GM18907 (cell line): ENCODE results near the gene SUN5.
"Not testable (repeated sequence)": the region's sequence is repeated elsewhere in the genome, so short reads cannot be mapped to it uniquely, and the experiment has no call there.

Source experiments
- ATAC-seq: cut with Tn5 transposase; IDR thresholded peaks from one replicate; pipeline ENCODE4 v1.9.1; 2021; ENCODE audit warnings: mild to moderate bottlenecking, moderate library complexity; ENCODE audit not compliant: unreplicated experiment

SUN5 gene

DNA sequence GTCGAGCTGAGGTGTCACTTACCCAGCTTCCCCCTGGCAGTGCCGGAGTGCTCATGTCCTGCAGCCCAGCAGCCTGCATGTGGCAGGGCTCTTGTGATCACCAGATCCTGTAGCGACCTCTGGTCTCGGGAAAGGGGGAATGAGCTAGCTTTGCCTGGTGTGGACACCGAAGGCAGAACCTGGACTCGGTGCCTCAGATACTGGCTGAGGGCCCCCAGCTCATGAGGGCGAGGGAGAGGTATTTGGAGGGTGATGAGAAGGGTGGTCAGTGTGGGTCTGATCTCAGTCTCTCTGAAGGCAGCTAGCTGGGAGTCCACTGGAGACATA lies 26.3 kb downstream of the SUN5 start:
- no peak for ATAC-seq

DNA sequence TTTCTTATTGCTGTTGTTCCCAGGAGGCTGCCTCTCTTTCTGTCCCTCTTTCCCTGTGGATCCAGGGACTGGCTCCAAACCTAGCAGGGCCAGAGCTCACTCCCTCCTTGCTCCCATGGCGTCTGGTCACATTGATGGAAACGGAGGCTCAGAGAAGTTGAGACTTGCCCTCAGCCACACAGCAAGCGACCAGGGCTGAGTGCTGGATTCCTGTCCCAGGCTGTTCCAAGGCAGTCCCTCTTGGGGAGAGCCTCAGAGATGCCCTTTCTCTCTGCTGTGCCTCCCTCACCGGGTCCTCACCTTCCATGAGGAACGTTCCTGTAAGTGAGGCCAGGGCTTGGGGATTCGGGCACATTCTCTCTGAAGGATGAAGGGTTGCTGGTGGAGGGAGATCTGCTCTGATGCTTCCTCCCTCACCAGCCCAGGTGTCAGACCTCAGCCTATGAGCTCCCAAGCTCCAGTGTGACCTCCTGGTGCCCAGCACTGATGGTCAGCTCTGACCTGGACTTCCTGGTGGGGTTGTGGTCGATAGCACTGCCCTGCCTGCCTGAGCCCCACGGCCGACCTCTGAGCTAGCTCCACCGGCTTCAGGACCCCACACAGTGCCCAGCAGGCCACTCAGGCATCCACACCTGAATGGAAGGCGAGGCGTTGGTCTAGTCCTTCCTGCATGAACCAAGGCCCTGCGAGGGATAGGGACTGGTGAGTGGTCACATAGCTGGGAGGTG lies 26.8 kb downstream of the SUN5 start:
- no peak for ATAC-seq

DNA sequence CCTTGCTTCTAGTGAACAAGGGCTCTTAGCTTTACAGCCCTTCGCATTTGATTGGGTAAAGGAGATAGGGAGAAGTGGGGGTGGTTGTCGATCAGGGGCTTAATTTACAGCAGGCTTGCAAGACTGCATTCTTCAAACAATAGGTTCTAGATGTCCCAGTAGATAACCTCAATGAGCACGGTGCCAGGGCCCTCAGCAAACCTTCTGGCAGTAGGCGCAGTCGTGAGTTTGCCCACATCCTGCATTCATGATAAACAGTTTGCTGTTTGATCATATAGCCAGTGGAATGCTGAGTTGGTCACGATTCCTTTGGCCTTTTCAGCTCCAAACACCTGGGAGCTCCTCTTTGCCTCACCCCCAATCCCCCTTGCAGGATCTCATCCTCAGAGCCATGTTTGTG lies 27.5 kb downstream of the SUN5 start:
- ATAC-seq: no peak

DNA sequence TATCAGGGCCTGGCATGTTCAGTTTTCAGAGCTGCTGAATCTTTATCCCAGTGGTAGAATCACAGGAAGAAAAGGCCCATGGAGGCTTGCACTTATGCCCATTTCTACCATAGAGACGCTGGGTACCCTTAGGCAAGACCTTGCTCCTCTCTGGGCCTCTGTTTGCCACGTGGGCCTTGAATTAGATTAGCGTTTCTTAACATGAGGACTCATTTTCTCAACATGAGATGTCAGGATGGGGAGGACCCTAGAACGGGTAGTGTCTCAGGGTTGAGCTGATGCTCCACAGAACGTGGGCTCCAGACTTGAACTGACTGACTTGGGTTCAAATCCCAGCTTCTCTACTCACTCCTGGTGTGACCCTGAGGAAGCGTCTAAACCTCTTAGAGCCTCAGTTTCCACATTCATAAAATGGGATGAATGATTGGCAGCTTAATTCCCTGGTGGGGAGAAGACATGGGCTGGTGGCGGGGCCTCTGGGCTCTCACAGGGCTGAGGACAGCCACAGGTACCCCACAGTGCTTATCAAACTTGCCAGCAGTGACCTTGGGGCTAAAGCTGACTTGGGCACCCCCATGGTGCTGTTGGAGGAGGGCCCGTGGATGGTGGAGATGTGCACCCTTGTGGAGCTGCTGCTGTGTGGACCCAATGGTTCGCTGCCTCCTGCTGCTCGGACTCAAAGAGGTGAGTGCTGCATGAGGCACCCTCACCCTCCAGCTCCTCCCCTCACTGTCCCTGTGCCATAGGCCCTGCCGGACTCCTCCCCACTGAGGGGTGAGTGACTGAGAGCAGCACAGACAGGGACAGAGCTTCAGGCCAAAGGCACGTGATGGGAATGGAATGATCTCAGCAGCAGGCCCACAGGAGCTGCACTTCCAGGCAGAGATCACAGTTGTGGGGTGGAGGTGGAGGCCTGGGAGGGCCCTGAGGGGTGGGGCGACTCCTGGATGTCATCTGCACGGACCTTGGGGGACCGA lies 28.2 kb downstream of the SUN5 start:
- no peak for ATAC-seq

DNA sequence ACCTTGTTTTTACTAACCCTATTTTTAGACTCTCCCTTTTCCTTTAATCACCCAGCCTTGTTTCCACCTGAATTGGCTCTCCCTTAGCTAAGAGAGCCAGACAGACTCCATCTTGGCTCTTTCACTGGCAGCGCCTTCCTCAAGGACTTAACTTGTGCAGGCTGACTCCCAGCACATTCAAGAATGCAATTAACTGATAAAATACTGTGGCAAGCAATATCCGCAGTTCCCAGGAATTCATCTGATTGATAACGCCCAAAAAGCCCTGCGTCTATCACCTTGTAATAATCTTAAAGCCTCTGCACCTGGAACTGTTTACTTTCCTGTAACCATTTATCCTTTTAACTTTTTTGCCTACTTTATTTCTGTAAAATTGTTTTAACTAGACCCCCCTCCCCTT lies 29.1 kb downstream of the SUN5 start:
- ATAC-seq: not testable (repeated sequence)

DNA sequence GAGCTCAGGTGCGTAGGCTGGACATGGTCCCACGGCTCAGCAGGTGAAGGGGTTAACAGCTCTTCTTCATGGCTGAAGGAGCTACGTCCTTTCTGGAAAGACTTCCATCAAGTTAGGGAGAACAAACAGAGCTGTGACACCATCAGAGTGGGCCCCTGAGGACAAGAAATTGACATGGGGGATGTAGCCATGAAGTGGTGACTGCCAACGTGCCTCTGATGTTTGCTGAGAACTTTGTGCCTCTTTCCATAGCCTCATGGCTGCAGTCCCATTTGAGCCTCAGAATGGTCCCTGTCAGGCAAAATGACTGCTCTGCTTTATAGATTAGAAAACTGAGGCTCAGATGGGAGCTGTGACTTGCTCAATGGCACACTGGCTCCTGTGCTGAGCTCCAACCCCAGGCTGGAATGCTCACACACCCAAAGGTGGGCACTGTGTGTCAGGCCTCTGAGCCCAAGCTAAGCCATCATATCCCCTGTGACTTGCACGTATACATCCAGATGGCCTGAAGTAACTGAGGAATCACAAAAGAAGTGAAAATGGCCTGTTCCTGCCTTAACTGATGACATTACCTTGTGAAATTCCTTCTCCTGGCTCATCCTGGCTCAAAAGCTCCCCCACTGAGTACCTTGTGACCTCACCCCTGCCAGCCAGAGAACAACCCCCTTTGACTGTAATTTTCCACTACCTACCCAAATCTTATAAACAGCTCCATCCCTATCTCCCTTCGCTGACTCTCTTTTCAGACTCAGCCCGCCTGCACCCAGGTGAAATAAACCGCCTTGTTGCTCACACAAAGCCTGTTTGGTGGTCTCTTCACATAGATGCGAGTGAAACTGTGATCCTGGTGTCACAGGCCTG lies 29.8 kb downstream of the SUN5 start:
- not testable (repeated sequence) for ATAC-seq

DNA sequence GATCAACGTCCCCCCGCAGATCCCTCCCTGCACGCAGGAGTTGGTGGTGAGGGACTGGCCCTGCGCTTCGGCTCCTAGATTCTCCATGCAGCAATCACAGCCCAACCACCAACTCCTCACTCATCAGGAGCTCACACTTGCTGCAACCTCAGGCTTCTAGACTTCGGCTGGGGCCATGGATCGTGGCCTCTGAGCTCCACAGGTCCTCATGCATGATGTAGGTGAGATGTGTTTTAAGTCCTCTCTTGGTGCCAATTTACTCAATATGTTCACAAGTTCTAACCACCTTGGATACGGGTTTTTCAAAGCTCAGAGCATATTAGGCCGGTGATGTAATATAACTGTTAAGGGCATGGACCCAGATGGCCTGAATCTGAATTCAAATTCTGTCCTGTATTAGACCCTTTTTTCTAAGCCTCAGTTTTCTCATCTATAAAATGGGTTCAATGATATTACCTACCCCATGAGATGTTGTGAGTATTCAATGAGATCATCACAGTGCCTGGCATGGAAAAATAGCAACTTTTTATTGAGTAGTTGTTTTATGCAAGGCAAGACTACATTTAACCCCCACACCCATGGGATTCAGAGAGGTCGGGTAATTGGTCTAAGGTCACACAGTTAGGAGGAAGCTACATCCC lies 31.0 kb downstream of the SUN5 start:
- ATAC-seq: no peak

DNA sequence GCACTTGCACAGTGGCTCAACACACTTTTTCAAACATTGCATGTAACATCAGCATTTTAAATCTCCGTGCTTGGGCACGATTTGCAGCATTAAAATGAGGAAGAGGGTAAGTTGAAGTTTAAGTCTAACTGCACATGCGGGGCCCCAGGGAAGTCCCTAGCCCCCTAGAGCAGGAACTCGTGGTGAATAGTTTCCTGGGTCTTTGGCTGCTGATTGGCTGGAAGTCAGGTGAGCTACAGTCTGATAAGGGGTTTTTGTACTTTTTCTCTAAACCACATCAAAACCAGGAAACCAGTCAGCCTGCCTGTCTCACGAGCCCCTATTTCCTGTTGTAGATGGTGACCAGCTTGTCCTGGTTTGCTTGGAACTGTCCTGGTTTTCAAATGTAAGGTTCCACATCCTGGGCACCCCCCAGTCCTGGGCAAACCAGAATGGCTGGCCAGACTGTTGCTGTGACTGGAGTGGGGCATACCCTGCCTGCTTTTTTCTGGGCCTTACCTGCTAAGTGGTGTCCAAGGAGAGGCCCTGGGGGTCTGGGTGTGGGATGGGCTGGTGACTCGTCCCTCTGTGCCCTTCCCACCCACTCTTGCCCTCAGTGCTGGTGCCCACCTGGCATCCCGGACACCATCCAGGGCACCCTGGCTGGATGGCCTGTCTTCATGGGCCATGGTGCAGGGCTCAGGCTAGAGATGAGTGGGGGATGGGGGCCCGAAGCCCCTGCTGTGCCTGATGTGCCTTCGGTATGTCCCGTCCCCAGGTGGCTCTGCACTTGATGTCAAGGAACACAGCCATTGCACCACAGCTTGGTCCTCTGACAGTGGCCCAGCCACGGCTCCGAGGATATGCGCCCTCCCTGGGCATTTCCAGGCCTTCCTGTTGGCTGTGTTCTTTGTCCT lies 31.8 kb downstream of the SUN5 start:
- peak; percentile 89 for ATAC-seq

DNA sequence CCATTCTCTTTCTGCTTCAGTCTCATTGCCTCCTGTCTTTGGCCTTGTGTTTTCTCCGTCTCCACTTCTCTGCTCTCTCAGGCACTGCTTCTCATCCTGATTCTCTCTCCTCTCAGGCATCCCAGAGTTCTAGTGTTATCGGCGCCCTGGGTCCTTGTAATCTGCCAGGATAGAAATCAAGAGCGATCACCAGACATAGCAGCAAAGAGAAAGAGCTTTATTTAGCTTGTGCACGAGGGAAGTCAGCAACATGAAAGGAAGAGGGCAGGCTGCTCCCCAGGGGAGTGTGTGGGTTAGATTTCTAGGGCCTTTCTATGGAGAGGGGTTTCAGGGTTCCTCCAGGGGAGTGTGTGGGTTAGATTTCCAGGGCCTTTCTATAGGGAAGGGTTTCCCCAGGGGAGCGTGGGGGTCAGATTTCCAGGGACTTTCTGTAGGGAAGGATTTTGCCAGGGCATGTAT lies 32.5 kb downstream of the SUN5 start:
- peak; percentile 30 for ATAC-seq

DNA sequence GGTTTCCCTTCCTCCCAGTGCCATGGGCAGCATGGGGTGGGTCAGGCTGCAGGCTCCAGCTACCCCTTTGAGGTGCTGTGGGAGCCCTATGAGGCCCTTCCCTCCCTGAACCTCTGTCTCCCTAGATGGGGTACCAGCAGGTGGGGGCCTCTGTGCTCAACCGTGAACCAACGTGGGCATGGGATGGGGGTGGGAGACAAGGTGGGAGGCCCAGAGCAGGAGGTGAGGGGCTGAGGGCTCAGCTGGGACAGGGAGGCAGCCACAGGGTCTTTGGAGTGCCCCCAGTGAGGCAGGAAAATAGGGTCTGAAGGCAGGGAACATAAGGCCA lies 33.3 kb downstream of the SUN5 start:
- ATAC-seq: no peak

DNA sequence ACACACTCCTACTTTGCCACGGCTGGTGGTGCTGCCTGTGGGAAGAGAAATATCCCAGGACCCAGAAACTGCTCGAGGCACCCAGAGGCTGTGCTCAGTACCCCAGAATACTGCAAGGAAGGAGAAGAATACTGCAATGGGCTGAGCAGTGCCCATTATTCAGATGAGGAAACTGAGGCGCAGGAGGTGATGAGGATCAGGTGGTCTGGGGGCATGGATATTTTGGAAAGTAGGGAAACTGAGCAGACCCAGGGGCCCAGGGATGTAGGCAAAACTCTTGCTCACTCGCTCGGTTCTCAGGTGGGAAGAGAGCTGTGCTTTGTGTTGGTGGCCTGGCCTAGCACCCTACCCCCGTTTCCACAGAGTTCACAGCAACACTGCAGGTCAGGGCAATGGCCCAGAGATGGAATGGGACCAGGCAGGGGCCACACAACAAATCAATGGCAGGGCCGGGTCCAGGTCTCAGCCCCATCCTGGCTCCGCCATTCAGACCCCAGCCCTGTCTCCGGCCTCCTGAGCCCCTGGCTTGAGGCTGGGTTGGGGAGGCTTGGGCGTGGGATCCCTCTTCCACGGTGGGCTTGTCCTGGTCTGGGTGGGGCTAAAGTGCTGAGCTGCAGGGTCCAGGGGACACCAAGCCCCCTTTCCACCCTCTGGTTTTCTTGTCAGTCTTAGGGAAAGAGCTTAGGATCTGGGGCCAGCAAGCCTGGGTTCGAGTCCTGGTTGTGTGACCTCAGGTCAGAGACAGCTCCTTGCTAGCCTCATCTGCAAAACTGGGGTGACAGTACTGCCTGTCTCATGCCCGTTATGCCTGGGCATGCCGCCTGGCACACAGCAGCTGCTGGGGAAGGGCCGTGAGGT lies 33.9 kb downstream of the SUN5 start:
- no peak for ATAC-seq

DNA sequence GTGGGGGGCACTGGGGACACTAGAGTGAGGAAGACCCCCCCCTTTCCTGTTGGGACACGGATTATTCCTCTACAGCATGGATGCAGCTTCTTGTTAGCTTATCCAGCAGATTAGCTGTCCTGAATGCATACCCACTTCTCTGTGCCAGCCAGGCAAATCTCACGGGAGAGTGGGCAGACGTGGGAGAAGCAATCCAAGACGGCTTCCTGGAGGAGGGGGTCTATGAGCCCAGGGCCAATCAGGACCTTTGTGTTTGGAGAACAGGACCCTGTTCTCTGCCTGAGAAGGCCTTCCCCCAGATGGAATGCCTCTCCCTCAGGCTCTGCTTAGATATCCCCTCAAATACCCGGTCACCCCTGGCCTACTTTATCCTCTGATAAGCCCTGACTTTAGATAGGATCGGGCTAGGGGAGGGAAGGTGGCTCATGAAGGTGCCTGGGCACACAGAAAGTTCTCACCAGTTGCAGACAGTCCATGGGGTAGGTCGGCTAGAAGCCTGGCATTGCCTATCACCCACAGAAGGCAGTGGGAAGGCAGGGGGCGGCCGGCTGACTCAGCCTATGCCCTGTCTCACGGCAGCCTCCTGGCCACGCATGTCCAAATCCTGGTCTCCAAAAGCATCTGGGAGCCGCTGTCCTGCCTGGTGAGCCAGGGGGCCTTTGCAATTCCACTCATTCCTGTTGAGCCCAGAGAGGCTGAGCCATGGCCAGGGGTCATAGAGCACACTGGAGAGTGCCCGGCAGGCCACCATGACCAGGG lies 34.7 kb downstream of the SUN5 start:
- no peak for ATAC-seq

DNA sequence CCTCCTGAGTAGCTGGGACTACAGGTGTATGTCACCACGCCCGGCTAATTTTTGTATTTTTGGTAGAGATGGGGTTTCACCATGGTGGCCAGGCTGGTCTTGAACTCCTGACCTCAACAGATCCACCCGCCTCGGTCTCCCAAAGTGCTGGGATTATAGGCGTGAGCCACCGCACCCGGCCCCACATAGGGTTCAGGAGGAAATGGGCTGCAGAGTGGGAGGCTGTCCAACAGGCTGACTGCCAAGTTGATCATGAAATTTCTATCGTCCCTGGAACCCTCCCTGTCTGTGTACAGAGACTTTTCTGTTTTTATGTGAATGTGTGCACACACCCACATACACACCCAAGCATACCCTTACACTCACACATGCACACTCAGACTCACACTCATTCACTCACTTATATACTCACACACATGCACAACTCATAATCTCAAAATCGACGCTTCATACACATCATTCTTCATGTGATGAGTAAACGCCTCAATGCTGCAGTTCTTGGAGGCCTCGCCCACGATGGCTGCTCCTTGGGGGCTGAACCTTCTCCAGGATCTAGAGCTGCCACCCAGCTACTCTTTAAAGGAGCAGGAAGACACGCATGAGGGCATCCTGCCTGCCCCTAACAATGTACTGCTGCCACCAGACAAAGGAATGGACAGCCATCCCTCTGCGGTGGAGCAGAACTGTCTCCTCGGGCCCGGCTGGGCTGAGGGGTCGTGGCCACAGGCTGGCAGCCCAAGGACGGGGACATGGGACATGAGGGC lies 35.6 kb downstream of the SUN5 start:
- ATAC-seq: no peak

DNA sequence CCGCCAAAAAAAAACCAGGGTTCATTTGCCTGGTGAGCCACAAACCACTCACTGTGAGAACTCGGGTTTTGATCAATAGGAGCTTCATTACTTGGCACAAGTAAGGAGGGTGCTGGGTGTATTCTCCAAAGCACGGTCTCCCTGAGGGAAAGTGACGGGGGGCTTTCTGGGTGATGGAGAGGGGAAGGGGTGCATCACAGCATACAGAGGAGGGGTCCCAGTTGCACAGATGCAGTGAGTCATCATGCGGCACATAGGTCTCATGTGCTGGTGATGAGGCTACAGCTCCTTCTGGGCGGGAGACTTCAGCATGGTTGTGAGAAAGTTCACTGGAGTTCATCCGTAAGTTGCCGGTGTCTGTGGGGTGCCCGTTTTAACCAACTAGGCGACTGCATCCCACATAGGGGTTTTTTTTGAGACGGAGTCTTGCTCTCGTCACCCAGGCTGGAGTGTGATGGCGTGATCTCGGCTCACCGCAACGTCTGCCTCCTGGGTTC lies 36.2 kb downstream of the SUN5 start:
- ATAC-seq: no peak

DNA sequence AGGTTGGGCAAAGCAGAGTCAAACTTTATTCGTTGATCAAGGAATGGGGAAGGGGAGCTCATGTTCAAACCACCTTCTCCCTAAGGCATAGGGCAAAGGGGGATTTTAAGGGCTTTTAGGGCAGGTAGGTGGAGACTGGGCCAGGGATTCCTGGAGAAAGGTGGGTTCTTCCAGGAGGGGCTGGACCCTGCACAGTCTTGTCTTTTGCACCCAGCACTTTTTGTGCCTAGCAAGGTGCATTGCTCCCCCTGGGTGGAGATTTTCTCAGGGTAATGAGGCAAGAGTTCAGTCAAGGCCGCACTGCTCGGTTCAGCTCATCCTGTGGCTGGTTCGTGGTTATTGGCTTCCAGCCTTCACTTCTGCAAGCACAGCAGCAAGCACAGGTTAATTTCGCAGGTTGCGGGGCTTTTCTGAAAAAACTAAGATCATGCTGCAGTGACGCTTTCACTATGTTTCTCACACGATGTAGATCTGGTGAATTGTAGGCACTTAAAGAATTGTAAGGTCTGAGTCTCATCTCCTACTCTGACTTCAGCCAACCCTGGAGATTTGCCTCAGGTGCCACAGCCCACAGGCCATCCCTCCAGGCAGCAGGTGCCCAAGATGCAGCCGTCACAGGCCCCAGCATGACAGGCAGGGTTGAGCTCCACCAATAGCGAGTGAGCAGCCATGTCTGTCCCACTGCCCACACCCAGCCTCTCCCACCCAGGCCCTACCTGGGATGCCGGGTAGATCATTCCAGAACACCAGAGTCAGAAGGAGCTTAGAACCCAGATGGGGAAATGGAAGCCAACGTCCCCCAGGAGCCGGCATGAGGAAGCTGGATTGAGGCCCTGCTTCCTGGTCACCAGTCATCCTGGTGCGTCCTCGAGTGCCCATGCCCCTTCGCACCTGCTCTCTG lies 37.1 kb downstream of the SUN5 start:
- no peak for ATAC-seq

DNA sequence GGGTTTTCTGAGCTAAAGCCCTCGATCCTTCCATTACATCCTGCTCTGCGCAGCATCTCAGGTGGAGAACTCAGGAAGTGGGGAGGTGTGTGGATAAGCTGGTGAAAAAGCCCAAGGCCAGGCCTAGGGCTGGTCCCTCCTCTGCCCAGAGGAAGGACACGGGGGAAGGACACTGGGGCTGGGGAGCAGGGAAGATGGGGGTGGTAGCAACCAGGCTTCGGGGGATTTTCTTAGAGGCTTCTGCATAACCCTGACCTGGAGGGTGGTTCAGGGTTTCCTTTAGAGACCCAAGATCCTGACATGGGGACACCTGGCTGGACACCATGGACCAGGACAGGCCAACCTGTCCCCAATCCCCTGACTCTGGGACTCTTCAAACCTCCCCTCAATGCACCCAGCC lies 37.9 kb downstream of the SUN5 start:
- no peak for ATAC-seq
